Endothelial cell of umbilical vein (primary cell): ENCODE results near the gene PLPP3. TPM values are rescaled to one million over a fixed set of nuclear protein-coding genes. Genes with fewer than 3 reads are reported as not detected.

ENCODE experiments used
- BruUV-seq: library from RNA; stranded (reverse); fragments of 400-500 nt; replicated peaks from 2 replicates; lab custom pipeline; 2021; lab: Mats Ljungman, UMichigan
- CTCF ChIA-PET: fragments of 300-600, 350-600 bp; sonication (Branson Sonifier 250); formaldehyde crosslinking; loops from one replicate; lab custom pipeline; 2021; ENCODE audit warnings: antibody characterized with exemption, inconsistent platforms; lab: Charles Lee
- POLR2A ChIA-PET: fragments of 300-600, 350-600 bp; sonication (Branson Sonifier 250); formaldehyde crosslinking; loops from one replicate; lab custom pipeline; 2021; ENCODE audit warnings: antibody characterized with exemption, inconsistent platforms; lab: Charles Lee
- DNase-seq: peaks from one replicate; pipeline ENCODE4 v3.0.0-alpha.2; 2011; ENCODE audit warnings: low read depth, low spot score
- FAIRE-seq: peaks from 2 replicates; lab custom pipeline; 2011; peaks lifted over from hg19 to GRCh38; lab: Jason Lieb, UNC
- H2AFZ ChIP-seq: 2 replicates; pipeline ENCODE4 v1.6.0; 2012; ENCODE audit warnings: low read depth, low read length, control low read depth, inconsistent platforms
- H3K27ac ChIP-seq: 2 replicates; pipeline ENCODE4 v1.5.1; 2011; ENCODE audit warnings: low read depth, mild to moderate bottlenecking, control low read depth, low read length, moderate library complexity; ENCODE audit not compliant: insufficient read depth
- H3K27me3 ChIP-seq, 2 experiments: 2 replicates each; pipeline versions ENCODE4 v1.6.0 to v1.6.1; 2011; ENCODE audit warnings: low read length in 2 of 2, mixed read lengths in 1 of 2; ENCODE audit not compliant: control insufficient read depth in 2 of 2, insufficient read depth in 2 of 2
- H3K36me3 ChIP-seq, 2 experiments: 2 replicates in 1 of 2; 3 replicates in 1 of 2; pipeline ENCODE4 v1.5.1; 2011; ENCODE audit warnings: low read length in 2 of 2, mild to moderate bottlenecking in 1 of 2, moderate library complexity in 1 of 2; ENCODE audit not compliant: control insufficient read depth in 2 of 2, insufficient read depth in 2 of 2; ENCODE audit errors: extremely low read depth in 1 of 2
- H3K4me1 ChIP-seq: 3 replicates; pipeline ENCODE4 v1.5.1; 2011; ENCODE audit warnings: mild to moderate bottlenecking, low read length; ENCODE audit not compliant: control insufficient read depth, insufficient read depth; ENCODE audit errors: extremely low read depth
- H3K4me2 ChIP-seq: 2 replicates; pipeline ENCODE4 v1.6.1; 2011; ENCODE audit warnings: low read length, control low read depth, mixed read lengths; ENCODE audit not compliant: insufficient read depth
- H3K4me3 ChIP-seq, 3 experiments: fragments of 200-600 bp in 1 of 3; sonication (generic), shearing (Covaris generic) in 1 of 3; replicated peaks in 1 of 3; 2 replicates each; pipeline ENCODE4 v1.5.1; 2011 to 2016; ENCODE audit warnings: control low read depth in 3 of 3, low read length in 3 of 3, mild to moderate bottlenecking in 2 of 3, inconsistent platforms in 1 of 3, low read depth in 1 of 3, moderate library complexity in 1 of 3; ENCODE audit not compliant: insufficient read depth in 1 of 3
- H3K79me2 ChIP-seq: 2 replicates; pipeline ENCODE4 v1.6.0; 2012; ENCODE audit warnings: low read length, inconsistent platforms; ENCODE audit not compliant: control insufficient read depth, insufficient read depth
- H3K9ac ChIP-seq: replicated peaks from 2 replicates; pipeline ENCODE3; 2011; ENCODE audit warnings: low read length, control low read depth; ENCODE audit not compliant: insufficient read depth; ENCODE audit errors: extremely low read depth
- H3K9me1 ChIP-seq: replicated peaks from 3 replicates; pipeline ENCODE4 v1.6.0; 2011; ENCODE audit warnings: mild to moderate bottlenecking, low read length; ENCODE audit not compliant: control insufficient read depth, insufficient read depth; ENCODE audit errors: extremely low read depth
- H3K9me3 ChIP-seq: replicated peaks from 2 replicates; pipeline ENCODE4 v1.5.1; 2012; ENCODE audit warnings: low read length, inconsistent platforms; ENCODE audit not compliant: control insufficient read depth, insufficient read depth
- H4K20me1 ChIP-seq: replicated peaks from 2 replicates; pipeline ENCODE3; 2011; ENCODE audit warnings: mild to moderate bottlenecking, low read length; ENCODE audit not compliant: control insufficient read depth, insufficient read depth; ENCODE audit errors: extremely low read depth
- EZH2 ChIP-seq: IDR thresholded peaks from 2 replicates; pipeline ENCODE4 v1.6.1; 2012; ENCODE audit warnings: borderline replicate concordance, low read depth, mild to moderate bottlenecking, moderate library complexity, low read length, inconsistent platforms; ENCODE audit not compliant: severe bottlenecking
- FOS ChIP-seq: IDR thresholded peaks from 2 replicates; pipeline ENCODE4 v1.6.1; 2011; ENCODE audit warnings: mild to moderate bottlenecking, low read length, moderate library complexity, borderline replicate concordance; ENCODE audit not compliant: insufficient read depth
- GATA2 ChIP-seq: IDR thresholded peaks from 2 replicates; pipeline ENCODE4 v1.7.0; 2011; ENCODE audit warnings: low read depth, mild to moderate bottlenecking, moderate library complexity, mixed read lengths, low read length; ENCODE audit not compliant: insufficient read length, insufficient read depth
- JUN ChIP-seq: IDR thresholded peaks from 2 replicates; pipeline ENCODE4 v1.6.1; 2011; ENCODE audit warnings: borderline replicate concordance, low read depth; ENCODE audit not compliant: insufficient read length, insufficient read depth
- MYC ChIP-seq: IDR thresholded peaks from one replicate; pipeline ENCODE4 v1.6.1; 2011; ENCODE audit warnings: mild to moderate bottlenecking, low read depth, low read length
- POLR2A ChIP-seq: IDR thresholded peaks from 2 replicates; pipeline ENCODE4 v1.6.1; 2012; ENCODE audit warnings: low read depth, mild to moderate bottlenecking, control low read depth, low read length
- POLR2AphosphoS5 ChIP-seq: IDR thresholded peaks from 2 replicates; pipeline ENCODE4 v1.6.1; 2012; ENCODE audit warnings: low read depth, mild to moderate bottlenecking, control low read depth, low read length, moderate library complexity; ENCODE audit not compliant: insufficient read depth
- dilution Hi-C: fragments of 300-500 bp; cut with MboI; formaldehyde crosslinking; loops from one replicate; pipeline ENCODE4 v1.15.0; 2019; ENCODE audit warnings: low sequenced_read_pairs; ENCODE audit not compliant: extremely low pct_ligation_motif_present
- intact Hi-C: fragments of 100-400 bp; cut with micrococcal nuclease; formaldehyde crosslinking; loops from one replicate; pipeline ENCODE4 v1.10.0; 2022
- polyA plus RNA-seq, 4 experiments: library from polyadenylated mRNA; depleted of rRNA in 3 of 4; stranded (reverse) in 3 of 4; unstranded in 1 of 4; fragments of >200 nt; gene quantifications; 2 replicates each; pipeline versions ENCODE4 v1.2.1 to v1.2.3, GENCODE V29; 2011 to 2012; ENCODE audit warnings: missing spikeins in 1 of 4
- total RNA-seq: library from RNA; stranded (reverse); gene quantifications from 2 replicates; pipeline ENCODE4 v1.2.3, GENCODE V29; 2021
- TF ChIP-seq, protein P1 (sequence below): IDR thresholded peaks from 2 replicates; pipeline ENCODE4 v1.6.1; 2011; ENCODE audit not compliant: insufficient read depth, insufficient read length
- TF ChIP-seq, protein P2 (sequence below), 2 donors: IDR thresholded peaks; 1 replicate in 1 of 2; 2 replicates in 1 of 2; pipeline ENCODE4 v1.5.1; 2011; ENCODE audit warnings: low read length in 2 of 2, mild to moderate bottlenecking in 2 of 2, moderate library complexity in 2 of 2, control low read depth in 1 of 2, inconsistent platforms in 1 of 2, low read depth in 1 of 2; ENCODE audit not compliant: insufficient read depth in 1 of 2; ENCODE audit errors: extremely low read depth in 1 of 2

PLPP3 gene
- total and polyA plus RNA-seq, 2 donors (not counting 3 experiments of a cell fraction or from before 2014, with no cell fraction given) = 11.3 to 14.1 TPM

DNA sequence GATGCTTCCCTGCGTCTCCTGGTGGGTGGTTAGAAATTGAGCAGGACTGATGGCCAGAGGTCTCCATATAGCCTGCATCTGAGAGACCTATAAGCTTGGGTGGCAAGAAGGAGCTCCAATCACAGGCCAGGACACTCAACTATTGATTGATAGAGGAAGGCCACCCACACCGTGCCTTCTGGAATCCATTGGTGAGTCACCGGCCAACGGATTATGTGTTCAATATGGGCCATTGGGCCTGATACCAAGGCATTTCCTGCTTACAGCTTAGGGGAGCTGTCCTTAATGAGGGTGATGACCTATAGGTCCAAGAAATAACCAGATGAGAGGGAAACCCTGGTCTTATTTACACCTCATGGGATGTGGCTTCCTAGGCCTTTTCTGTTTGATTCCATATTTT lies 115.1 kb downstream of the PLPP3 start:
- no peak overlapping the region for H3K4me3 ChIP-seq
- TF ChIP-seq, protein P1, sequence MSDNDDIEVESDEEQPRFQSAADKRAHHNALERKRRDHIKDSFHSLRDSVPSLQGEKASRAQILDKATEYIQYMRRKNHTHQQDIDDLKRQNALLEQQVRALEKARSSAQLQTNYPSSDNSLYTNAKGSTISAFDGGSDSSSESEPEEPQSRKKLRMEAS = no peak
- TF ChIP-seq FOS = no peak
- no peak for TF ChIP-seq POLR2A
- no peak for TF ChIP-seq GATA2
- TF ChIP-seq EZH2 = no peak
- no peak for TF ChIP-seq MYC
- no peak for TF ChIP-seq POLR2AphosphoS5
- no peak for TF ChIP-seq JUN
- TF ChIP-seq, protein P2, sequence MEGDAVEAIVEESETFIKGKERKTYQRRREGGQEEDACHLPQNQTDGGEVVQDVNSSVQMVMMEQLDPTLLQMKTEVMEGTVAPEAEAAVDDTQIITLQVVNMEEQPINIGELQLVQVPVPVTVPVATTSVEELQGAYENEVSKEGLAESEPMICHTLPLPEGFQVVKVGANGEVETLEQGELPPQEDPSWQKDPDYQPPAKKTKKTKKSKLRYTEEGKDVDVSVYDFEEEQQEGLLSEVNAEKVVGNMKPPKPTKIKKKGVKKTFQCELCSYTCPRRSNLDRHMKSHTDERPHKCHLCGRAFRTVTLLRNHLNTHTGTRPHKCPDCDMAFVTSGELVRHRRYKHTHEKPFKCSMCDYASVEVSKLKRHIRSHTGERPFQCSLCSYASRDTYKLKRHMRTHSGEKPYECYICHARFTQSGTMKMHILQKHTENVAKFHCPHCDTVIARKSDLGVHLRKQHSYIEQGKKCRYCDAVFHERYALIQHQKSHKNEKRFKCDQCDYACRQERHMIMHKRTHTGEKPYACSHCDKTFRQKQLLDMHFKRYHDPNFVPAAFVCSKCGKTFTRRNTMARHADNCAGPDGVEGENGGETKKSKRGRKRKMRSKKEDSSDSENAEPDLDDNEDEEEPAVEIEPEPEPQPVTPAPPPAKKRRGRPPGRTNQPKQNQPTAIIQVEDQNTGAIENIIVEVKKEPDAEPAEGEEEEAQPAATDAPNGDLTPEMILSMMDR (IDR thresholded peaks at IDR 0.05; ENCODE audit: extremely low read depth in 1 of 2, insufficient read depth in 1 of 2, low read depth in 1 of 2, low read length in 2 of 2) = no peak
- no peaks in the 10 kb centered on the region for H3K27me3 ChIP-seq
- no peak overlapping the region for H3K9ac ChIP-seq
- FAIRE-seq = no peak
- CTCF ChIA-PET = no interaction called here
- no peaks in the 10 kb centered on the region for H3K9me3 ChIP-seq
- no peaks in the 10 kb centered on the region for H4K20me1 ChIP-seq
- POLR2A ChIA-PET = interaction anchor here (0.5 kb wide), 1 partner anchor 154 kb away, joined by 3 read pairs; no protein-coding TSS in a partner anchor
- no peak for DNase-seq
- no TSS peak for BruUV-seq
- no peaks in the 10 kb centered on the region for H3K4me1 ChIP-seq
- no peak overlapping the region for H2AFZ ChIP-seq
- no peaks in the 10 kb centered on the region for H3K79me2 ChIP-seq
- intact Hi-C loops = no loop called here
- no peak overlapping the region for H3K4me2 ChIP-seq
- H3K9me1 ChIP-seq = no peaks in the 10 kb centered on the region
- no peaks in the 10 kb centered on the region for H3K36me3 ChIP-seq
- dilution Hi-C loops = no loop called here
- no peak overlapping the region for H3K27ac ChIP-seq
